Testis (tissue), 3 donors: ENCODE measurements around the gene BICRAL. TPM values are rescaled to one million over a fixed set of nuclear protein-coding genes. Genes with fewer than 3 reads are reported as not detected.

Experiments used
- DNase-seq: peaks from one replicate; pipeline ENCODE4 v3.0.0-alpha.2; 2019
- H3K27ac ChIP-seq, 2 donors: fragments of 200-600 bp; sonication (generic); one replicate each; pipeline ENCODE4 v1.5.1; 2019
- H3K27me3 ChIP-seq: fragments of 200-600 bp; sonication (generic); one replicate; pipeline ENCODE4 v1.5.1; 2019
- H3K36me3 ChIP-seq: fragments of 200-600 bp; sonication (generic); one replicate; pipeline ENCODE4 v1.5.1; 2017; ENCODE audit warnings: low read depth; ENCODE audit errors: missing control alignments
- H3K4me1 ChIP-seq: fragments of 200-600 bp; sonication (generic); one replicate; pipeline ENCODE4 v1.5.1; 2019
- H3K4me3 ChIP-seq, 2 donors: fragments of 200-600 bp; sonication (generic); one replicate each; pipeline ENCODE4 v1.5.1; 2017 to 2019
- H3K9me3 ChIP-seq: fragments of 200-600 bp; sonication (generic); one replicate; pipeline ENCODE4 v1.5.1; 2017
- POLR2A ChIP-seq: fragments of 450-650 bp; IDR thresholded peaks from one replicate; pipeline ENCODE4 v1.6.1; 2017; ENCODE audit warnings: antibody characterized with exemption, mild to moderate bottlenecking, moderate library complexity
- WGBS, 2 donors: methylation state at CpG; one replicate each; pipeline ENCODE4 v1.1.5; 2018; 5-methylcytosine and 5-hydroxymethylcytosine counted together
- intact Hi-C: fragments of 100-400 bp; cut with DNase I; formaldehyde crosslinking; loops from one replicate; pipeline ENCODE4 v1.15.1; 2023; ENCODE audit warnings: low total_unique reads
- polyA plus RNA-seq: library from polyadenylated mRNA; stranded (reverse); fragments of 350-450 nt; fragmentation: Illumina TruSeq; extraction: RNeasy Lipid Tissue Mini Kit (QIAGEN cat#74804); gene quantifications from one replicate; pipeline ENCODE4 v1.2.3, GENCODE V29; 2014; ENCODE audit warnings: low read depth, low replicate concordance; ENCODE audit not compliant: insufficient read depth
- total RNA-seq, 2 donors: library from RNA; depleted of rRNA; stranded (reverse); fragments of >200 nt; gene quantifications; one replicate each; pipeline ENCODE4 v1.2.3, GENCODE V29; 2016
- TF ChIP-seq, protein P1 (sequence below), 3 experiments: fragments of 450-650 bp in 2 of 3; fragments of 200-600 bp in 1 of 3; sonication (generic) in 1 of 3; IDR thresholded peaks; one replicate each; pipeline ENCODE4 v1.5.1; 2016 to 2019; ENCODE audit warnings: antibody characterized with exemption in 3 of 3, mild to moderate bottlenecking in 2 of 3, moderate library complexity in 1 of 3

The BICRAL gene
- total and polyA plus RNA-seq, 3 donors from 2014 or later = 12.5 to 21.1 (median 20.4) TPM

DNA sequence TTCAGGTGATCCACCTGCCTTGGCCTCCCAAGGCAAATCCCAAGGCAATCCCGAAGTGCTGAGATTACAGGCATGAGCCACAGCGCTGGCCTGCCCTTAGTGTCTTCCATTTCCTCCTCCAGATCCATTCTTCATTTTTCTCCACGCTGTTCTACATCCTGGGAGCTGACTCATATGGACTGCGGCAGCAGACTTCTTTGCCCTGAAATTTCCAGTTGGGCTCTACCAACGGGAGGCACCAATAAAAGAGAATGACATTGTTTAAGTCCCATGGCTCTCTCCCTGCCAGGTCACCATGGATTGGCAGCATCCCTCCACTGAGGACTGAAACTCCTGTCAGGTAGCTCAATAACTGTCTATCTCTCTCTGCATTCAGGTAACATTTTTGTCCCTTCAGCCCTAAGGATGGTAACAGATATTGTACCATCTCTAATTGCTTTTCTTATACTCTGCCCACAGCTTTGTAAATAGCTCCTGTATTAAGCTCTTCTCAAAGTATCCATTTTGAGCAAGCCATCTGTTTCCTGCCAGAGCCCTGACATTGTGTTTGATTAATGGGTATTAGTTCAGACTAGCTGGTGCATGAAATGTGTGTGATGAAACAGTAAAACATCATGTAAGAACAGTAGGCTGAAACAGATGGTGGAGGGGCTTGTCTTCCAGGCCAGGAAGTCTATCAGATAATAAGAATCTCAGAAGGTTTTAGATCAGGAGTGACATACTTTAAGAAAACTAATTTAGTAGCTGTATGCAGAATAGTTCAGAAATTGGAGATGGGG lies 39.5 kb upstream of the BICRAL start:
- intact Hi-C loops = no loop called here
- no peak overlapping the region for H3K27ac ChIP-seq
- no peaks in the 10 kb centered on the region for H3K27me3 ChIP-seq
- H3K4me3 ChIP-seq = no peak overlapping the region
- peaks cover 7% of the 10 kb centered on the region for H3K4me1 ChIP-seq
- 72 to 82% methylated on average over 5 of the region's 5 CpGs for WGBS, 2 donors
- TF ChIP-seq, protein P1, sequence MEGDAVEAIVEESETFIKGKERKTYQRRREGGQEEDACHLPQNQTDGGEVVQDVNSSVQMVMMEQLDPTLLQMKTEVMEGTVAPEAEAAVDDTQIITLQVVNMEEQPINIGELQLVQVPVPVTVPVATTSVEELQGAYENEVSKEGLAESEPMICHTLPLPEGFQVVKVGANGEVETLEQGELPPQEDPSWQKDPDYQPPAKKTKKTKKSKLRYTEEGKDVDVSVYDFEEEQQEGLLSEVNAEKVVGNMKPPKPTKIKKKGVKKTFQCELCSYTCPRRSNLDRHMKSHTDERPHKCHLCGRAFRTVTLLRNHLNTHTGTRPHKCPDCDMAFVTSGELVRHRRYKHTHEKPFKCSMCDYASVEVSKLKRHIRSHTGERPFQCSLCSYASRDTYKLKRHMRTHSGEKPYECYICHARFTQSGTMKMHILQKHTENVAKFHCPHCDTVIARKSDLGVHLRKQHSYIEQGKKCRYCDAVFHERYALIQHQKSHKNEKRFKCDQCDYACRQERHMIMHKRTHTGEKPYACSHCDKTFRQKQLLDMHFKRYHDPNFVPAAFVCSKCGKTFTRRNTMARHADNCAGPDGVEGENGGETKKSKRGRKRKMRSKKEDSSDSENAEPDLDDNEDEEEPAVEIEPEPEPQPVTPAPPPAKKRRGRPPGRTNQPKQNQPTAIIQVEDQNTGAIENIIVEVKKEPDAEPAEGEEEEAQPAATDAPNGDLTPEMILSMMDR (IDR thresholded peaks at IDR 0.05) = no peak
- TF ChIP-seq POLR2A = no peak
- no peaks in the 10 kb centered on the region for H3K9me3 ChIP-seq
- H3K36me3 ChIP-seq = no peaks in the 10 kb centered on the region
- DNase-seq = no peak

DNA sequence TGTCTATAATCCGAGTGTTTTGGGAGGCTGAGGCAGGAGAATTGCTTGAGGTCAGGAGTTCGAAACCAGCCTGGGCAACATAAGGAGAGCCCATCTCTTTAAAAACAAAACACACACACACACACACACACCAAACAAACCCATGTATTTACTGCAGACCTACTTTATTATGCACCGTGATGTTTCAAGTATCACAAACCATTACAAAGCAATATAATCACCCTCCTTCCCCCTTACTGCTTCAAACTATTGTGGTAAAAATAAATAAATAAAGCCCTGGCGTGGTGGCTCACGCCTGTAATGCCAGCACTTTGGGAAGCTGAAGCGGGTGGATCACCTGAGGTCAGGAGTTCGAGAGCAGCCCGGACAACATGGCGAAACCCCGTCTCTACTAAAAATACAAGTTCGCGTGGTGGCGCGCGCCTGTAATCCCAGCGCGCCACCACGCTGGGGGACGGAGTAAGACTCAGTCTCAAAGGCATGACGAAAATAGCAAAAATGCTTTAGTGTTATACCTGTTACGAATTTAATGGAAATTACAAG lies 37.4 kb upstream of the BICRAL start:
- WGBS, 2 donors = 49 to 64% methylated on average over 21 of the region's 21 CpGs
- H3K27ac ChIP-seq = peak overlapping the region in 1 of 2 donors; percentile 91
- no peak for DNase-seq
- H3K36me3 ChIP-seq = no peaks in the 10 kb centered on the region
- H3K27me3 ChIP-seq = no peaks in the 10 kb centered on the region
- intact Hi-C loops = no loop called here
- H3K4me3 ChIP-seq = peak overlapping the region; percentile 98 to 99
- TF ChIP-seq, protein P1 (IDR thresholded peaks at IDR 0.05) = no peak
- no peak for TF ChIP-seq POLR2A
- H3K9me3 ChIP-seq = no peaks in the 10 kb centered on the region
- H3K4me1 ChIP-seq = peaks cover 23% of the 10 kb centered on the region

DNA sequence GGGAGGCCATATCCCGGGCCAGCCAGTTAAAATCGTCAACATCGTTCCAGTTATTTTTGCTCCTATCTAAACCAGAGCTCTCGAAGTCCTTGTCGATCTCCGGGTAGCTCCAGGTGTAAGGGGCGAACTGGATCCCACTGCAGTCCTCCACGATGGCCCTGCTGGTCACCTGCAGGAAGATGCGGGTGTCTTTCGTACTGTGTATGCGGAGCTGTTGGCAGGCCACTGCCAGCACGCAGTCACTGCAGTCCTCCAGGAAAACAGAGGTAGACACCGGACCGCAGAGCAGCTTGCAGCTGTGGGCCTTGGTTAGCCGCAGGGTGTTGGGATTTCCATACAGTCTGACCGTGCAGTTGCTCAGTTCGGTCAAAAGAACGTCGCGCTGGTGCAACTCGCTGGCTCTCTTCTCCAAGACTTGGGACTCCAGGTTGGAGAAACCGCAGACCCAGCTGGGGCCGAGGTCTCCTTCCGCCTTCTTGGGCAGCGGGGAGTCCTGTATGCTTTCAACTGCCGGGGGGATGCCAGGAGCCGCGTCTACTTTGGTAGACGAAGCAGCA lies 36.7 kb upstream of the BICRAL start:
- peak; percentile 35 for DNase-seq
- TF ChIP-seq, protein P1 (IDR thresholded peaks at IDR 0.05) = no peak
- no peak for TF ChIP-seq POLR2A
- H3K36me3 ChIP-seq = no peaks in the 10 kb centered on the region
- H3K9me3 ChIP-seq = no peaks in the 10 kb centered on the region
- peak overlapping the region; percentile 98 to 99 for H3K4me3 ChIP-seq
- H3K27me3 ChIP-seq = no peaks in the 10 kb centered on the region
- H3K4me1 ChIP-seq = peaks cover 23% of the 10 kb centered on the region
- 1% methylated on average over 14 to 25 of the region's 29 CpGs for WGBS, 2 donors
- intact Hi-C loops = loop anchor here (5.0 kb wide), 1 partner anchor 37 kb away; the partner anchor contains the start of gene BICRAL
- H3K27ac ChIP-seq = peak overlapping the region; percentile 91 to 93

DNA sequence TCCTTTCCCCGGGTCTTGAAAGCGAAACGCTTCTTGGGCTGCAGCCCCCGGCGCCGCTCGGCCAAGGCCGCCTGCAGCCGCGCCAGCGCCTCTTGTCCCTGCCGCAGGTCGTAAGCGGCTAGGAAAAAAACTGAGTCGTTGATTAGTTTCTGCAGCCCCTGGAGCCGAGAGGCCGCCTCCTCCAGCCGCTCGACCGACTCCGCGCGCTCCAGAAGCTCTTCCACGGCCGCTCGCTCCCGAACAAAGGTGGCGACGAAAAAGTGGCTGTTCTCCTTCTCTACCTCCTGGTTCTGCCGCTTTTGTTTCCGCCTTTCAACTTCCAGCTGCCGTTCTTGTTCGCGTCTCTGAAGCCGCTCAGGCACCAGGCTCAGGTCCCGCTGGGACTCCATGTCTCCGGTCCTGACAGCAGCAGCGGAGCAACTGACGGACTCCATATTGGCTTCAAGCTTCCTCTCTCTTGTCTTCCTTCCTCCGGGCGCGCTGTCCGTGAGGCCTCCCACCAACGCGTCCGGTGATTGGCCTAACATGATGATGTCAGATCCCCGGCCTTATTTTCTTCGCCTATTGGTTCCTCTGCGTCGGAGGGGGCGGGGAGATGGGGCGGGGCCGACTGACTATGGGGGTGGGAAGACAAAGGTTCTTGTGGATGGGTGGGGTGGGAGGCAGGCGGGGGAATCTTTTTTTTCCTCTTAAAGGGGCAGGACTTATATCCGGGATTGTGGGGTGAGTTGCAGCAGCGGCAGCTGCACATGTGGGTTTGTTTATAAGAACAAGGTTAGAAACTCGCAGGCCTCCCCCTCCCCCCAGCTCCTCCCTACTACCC lies 36.0 kb upstream of the BICRAL start, which contains the start of gene TBCC:
Gene TBCC, minus strand, starts transcription at position 464 of the 823 bp plus-strand sequence. Its CDS starts 30 bp downstream, at position 434.
- peak within 1 kb of the TSS; percentile 98 to 99 for H3K4me3 ChIP-seq
- WGBS, 2 donors = 1% methylated on average over 38 to 57 of the region's 57 CpGs
- no peaks in the 10 kb centered on the region for H3K27me3 ChIP-seq
- H3K27ac ChIP-seq = peak within 1 kb of the TSS; percentile 93 to 94
- TF ChIP-seq POLR2A = peak; percentile 74
- TF ChIP-seq, protein P1 (IDR thresholded peaks at IDR 0.05) = no peak
- intact Hi-C loops = loop anchor here (5.0 kb wide), 1 partner anchor 36 kb away; the partner anchor contains the start of gene BICRAL
- peak; percentile 99 for DNase-seq
- peaks cover 23% of the 10 kb centered on the region for H3K4me1 ChIP-seq
- H3K9me3 ChIP-seq = no peaks in the 10 kb centered on the region
- no peaks in the 10 kb centered on the region for H3K36me3 ChIP-seq
